ENCODE measurements around the gene GTF2H1.

DNA sequence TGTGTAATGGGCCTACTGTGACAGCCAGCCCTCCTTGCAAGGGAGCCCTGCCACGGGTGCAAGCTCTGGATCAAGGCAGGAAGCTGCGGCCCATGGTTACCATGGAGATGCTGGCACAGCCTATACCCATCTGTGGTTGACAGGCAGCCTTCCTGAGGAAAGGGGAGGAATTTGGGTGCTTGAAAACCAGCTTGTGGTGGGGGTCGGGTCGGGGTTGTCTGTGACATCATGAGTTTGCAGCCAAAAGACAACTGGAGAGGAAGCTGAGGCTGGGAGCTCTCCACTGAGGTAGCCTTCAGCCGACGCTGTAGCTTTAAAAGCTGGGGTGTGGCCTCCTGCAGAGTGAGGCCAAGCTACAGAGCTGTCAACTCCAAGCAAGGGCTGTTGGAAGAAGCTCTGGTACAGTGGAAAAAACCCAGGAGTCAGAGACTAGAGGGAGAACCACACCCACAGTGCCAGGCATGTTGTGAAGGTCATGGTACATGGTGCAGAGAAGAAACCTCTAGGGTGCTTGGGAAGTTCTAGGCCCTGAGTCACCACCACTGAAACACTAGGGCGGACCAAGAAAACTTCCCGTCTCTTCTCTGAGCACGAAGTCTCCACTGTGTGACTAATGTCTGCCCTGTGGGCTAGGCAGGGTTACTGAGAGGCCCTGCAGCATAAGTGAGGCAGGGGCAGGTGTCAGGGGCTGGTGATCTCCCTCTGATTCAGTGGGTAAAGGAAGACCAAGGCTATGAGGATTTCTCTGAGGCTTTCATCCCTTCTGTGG lies 61.2 kb downstream of the GTF2H1 start:
- no peak for TF ChIP-seq ZNF274 (IDR thresholded peaks at IDR 0.05; ENCODE audit: low read depth, low read length)
- TF ChIP-seq YY1 (IDR thresholded peaks at IDR 0.05; ENCODE audit: insufficient read depth, insufficient read length), result no peak
- no peak for TF ChIP-seq SUZ12 (IDR thresholded peaks at IDR 0.05; ENCODE audit: extremely low read depth, insufficient read depth, insufficient read length)

All from NT2/D1 (cell line).